Mesenchymal stem cell (in vitro differentiated cells and primary cell): Measurements from ENCODE around the gene PTPRD.

ENCODE experiments used
- DNase-seq: peaks from one replicate; pipeline ENCODE4 v3.0.0-alpha.2; 2013
- H2AFZ ChIP-seq: one replicate; pipeline ENCODE4 v1.6.1; 2013; ENCODE audit warnings: low read depth, mild to moderate bottlenecking, control low read depth, inconsistent platforms, low read length, moderate library complexity
- H2AK5ac ChIP-seq: 2 replicates; pipeline ENCODE4 v1.6.1; 2013; ENCODE audit warnings: low read length, moderate library complexity, mild to moderate bottlenecking, inconsistent platforms; ENCODE audit not compliant: severe bottlenecking
- H2BK120ac ChIP-seq: one replicate; pipeline ENCODE4 v1.6.1; 2013; ENCODE audit warnings: low read depth, mild to moderate bottlenecking, inconsistent platforms, low read length, moderate library complexity
- H2BK12ac ChIP-seq, 2 experiments: one replicate each; pipeline ENCODE4 v1.6.1; 2013; ENCODE audit warnings: inconsistent platforms in 2 of 2, low read length in 2 of 2, mild to moderate bottlenecking in 2 of 2, moderate library complexity in 2 of 2, control low read depth in 1 of 2
- H2BK15ac ChIP-seq: one replicate; pipeline ENCODE4 v1.6.1; 2013; ENCODE audit warnings: mild to moderate bottlenecking, low read depth, inconsistent platforms; ENCODE audit not compliant: poor library complexity, severe bottlenecking
- H2BK5ac ChIP-seq: 2 replicates; pipeline ENCODE4 v1.6.1; 2013; ENCODE audit warnings: low read depth, mild to moderate bottlenecking, low read length, control low read depth, inconsistent platforms; ENCODE audit not compliant: poor library complexity, severe bottlenecking
- H3K14ac ChIP-seq, 2 experiments: one replicate each; pipeline ENCODE4 v1.6.1; 2013; ENCODE audit warnings: inconsistent platforms in 2 of 2, low read length in 2 of 2, control low read depth in 1 of 2, mild to moderate bottlenecking in 1 of 2, moderate library complexity in 1 of 2
- H3K18ac ChIP-seq, 2 experiments: one replicate each; pipeline ENCODE4 v1.6.1; 2013; ENCODE audit warnings: inconsistent platforms in 2 of 2, low read length in 2 of 2, control low read depth in 1 of 2, low read depth in 1 of 2, mild to moderate bottlenecking in 1 of 2
- H3K23ac ChIP-seq, 2 experiments: one replicate each; pipeline ENCODE4 v1.6.1; 2013; ENCODE audit warnings: inconsistent platforms in 2 of 2, low read length in 2 of 2, mild to moderate bottlenecking in 2 of 2, moderate library complexity in 2 of 2, control low read depth in 1 of 2
- H3K27ac ChIP-seq: 2 replicates; pipeline ENCODE4 v1.5.1; 2013; ENCODE audit warnings: mild to moderate bottlenecking, moderate library complexity, low read length, control low read depth, inconsistent platforms; ENCODE audit not compliant: poor library complexity, severe bottlenecking
- H3K27me3 ChIP-seq, 2 experiments: 2 replicates each; pipeline versions ENCODE4 v1.6.1 to v1.7.0; 2013; ENCODE audit warnings: low read length in 2 of 2, mild to moderate bottlenecking in 2 of 2, moderate library complexity in 2 of 2, control low read depth in 1 of 2, inconsistent platforms in 1 of 2; ENCODE audit not compliant: control insufficient read depth in 1 of 2, insufficient read depth in 1 of 2
- H3K36me3 ChIP-seq, 2 experiments: 2 replicates each; pipeline versions ENCODE4 v1.6.1 to v1.7.0; 2013; ENCODE audit warnings: low read length in 2 of 2, control low read depth in 1 of 2, inconsistent platforms in 1 of 2, low read depth in 1 of 2, mild to moderate bottlenecking in 1 of 2; ENCODE audit not compliant: insufficient read depth in 2 of 2, control insufficient read depth in 1 of 2
- H3K4ac ChIP-seq, 2 experiments: one replicate each; pipeline ENCODE4 v1.6.1; 2013; ENCODE audit warnings: inconsistent platforms in 2 of 2, low read length in 2 of 2, mild to moderate bottlenecking in 2 of 2, moderate library complexity in 2 of 2, control low read depth in 1 of 2, low read depth in 1 of 2
- H3K4me1 ChIP-seq: 2 replicates; pipeline ENCODE4 v1.6.1; 2013; ENCODE audit warnings: low read depth, low read length, control low read depth; ENCODE audit not compliant: control insufficient read depth, insufficient read depth
- H3K4me2 ChIP-seq: 2 replicates; pipeline ENCODE4 v1.6.1; 2013; ENCODE audit warnings: low read length, mild to moderate bottlenecking, inconsistent platforms; ENCODE audit not compliant: poor library complexity, severe bottlenecking
- H3K4me3 ChIP-seq, 2 experiments: 2 replicates each; pipeline versions ENCODE4 v1.5.1 to v1.7.0; 2013; ENCODE audit warnings: low read length in 2 of 2, mild to moderate bottlenecking in 2 of 2, control low read depth in 1 of 2, low read depth in 1 of 2; ENCODE audit not compliant: insufficient read depth in 1 of 2
- H3K79me1 ChIP-seq: replicated peaks from 2 replicates; pipeline ENCODE4 v1.6.1; 2013; ENCODE audit warnings: mild to moderate bottlenecking, control low read depth, low read length, inconsistent platforms; ENCODE audit not compliant: poor library complexity, severe bottlenecking
- H3K9ac ChIP-seq: 2 replicates; pipeline ENCODE4 v1.7.0; 2013; ENCODE audit warnings: mild to moderate bottlenecking, low read length, moderate library complexity
- H3K9me3 ChIP-seq: 2 replicates; pipeline ENCODE4 v1.7.0; 2013; ENCODE audit warnings: mild to moderate bottlenecking, low read length; ENCODE audit not compliant: control insufficient read depth
- H4K8ac ChIP-seq: one replicate; pipeline ENCODE4 v1.6.1; 2013; ENCODE audit warnings: inconsistent platforms, mild to moderate bottlenecking, low read length, moderate library complexity
- H4K91ac ChIP-seq: one replicate; pipeline ENCODE4 v1.6.1; 2013; ENCODE audit warnings: mild to moderate bottlenecking, low read length, inconsistent platforms
- WGBS: methylation state at CpG from one replicate; pipeline ENCODE4 v1.1.7; 2013; ENCODE audit warnings: mixed read lengths; 5-methylcytosine and 5-hydroxymethylcytosine counted together

Gene PTPRD

GRCh38 chr9:8356406-8356805, 2256.4 kb downstream of the PTPRD start:
- H4K91ac ChIP-seq: no peak overlapping the region
- H3K9me3 ChIP-seq: no peaks in the 10 kb centered on the region
- H2BK120ac ChIP-seq: no peak overlapping the region
- no peak overlapping the region for H2BK15ac ChIP-seq
- no peaks in the 10 kb centered on the region for H3K4me1 ChIP-seq
- H3K4ac ChIP-seq: no peak overlapping the region
- H3K4me3 ChIP-seq: no peak overlapping the region
- H3K14ac ChIP-seq: no peak overlapping the region
- no peak overlapping the region for H3K23ac ChIP-seq
- H3K9ac ChIP-seq: no peak overlapping the region
- no peak overlapping the region for H2BK5ac ChIP-seq
- no peak overlapping the region for H3K27ac ChIP-seq
- H2BK12ac ChIP-seq: no peak overlapping the region
- no peak overlapping the region for H3K4me2 ChIP-seq
- no peak for DNase-seq
- H2AFZ ChIP-seq: no peak overlapping the region
- no peak overlapping the region for H2AK5ac ChIP-seq
- no peaks in the 10 kb centered on the region for H3K79me1 ChIP-seq
- no peaks in the 10 kb centered on the region for H3K36me3 ChIP-seq
- no peak overlapping the region for H4K8ac ChIP-seq
- H3K27me3 ChIP-seq: no peaks in the 10 kb centered on the region
- no peak overlapping the region for H3K18ac ChIP-seq

- H2AK5ac ChIP-seq: no peak overlapping the region
- H3K9ac ChIP-seq: no peak overlapping the region
- H3K4me2 ChIP-seq: no peak overlapping the region
- no peak overlapping the region for H2AFZ ChIP-seq
- no peak overlapping the region for H3K27ac ChIP-seq
- peaks cover under 1% of the 10 kb centered on the region for H3K4me1 ChIP-seq
- no peaks in the 10 kb centered on the region for H3K36me3 ChIP-seq
- H3K18ac ChIP-seq: no peak overlapping the region
- no peak overlapping the region for H2BK120ac ChIP-seq
- no peaks in the 10 kb centered on the region for H3K79me1 ChIP-seq
- no peak overlapping the region for H3K4ac ChIP-seq
- no peak overlapping the region for H2BK5ac ChIP-seq
- H3K23ac ChIP-seq: no peak overlapping the region
- H3K14ac ChIP-seq: no peak overlapping the region
- H4K8ac ChIP-seq: no peak overlapping the region
- H3K27me3 ChIP-seq: no peaks in the 10 kb centered on the region
- DNase-seq: no peak
- no peaks in the 10 kb centered on the region for H3K9me3 ChIP-seq
- H3K4me3 ChIP-seq: no peak overlapping the region
- H2BK12ac ChIP-seq: no peak overlapping the region
- H2BK15ac ChIP-seq: no peak overlapping the region
- H4K91ac ChIP-seq: no peak overlapping the region
These were observed 2261.4 kb downstream of the PTPRD start for GRCh38 chr9:8351436-8351835.

GRCh38 chr9:8349901-8350300, 2262.9 kb downstream of the PTPRD start:
- Histone ChIP-seq H2BK15ac (no peak overlapping the region), H3K14ac (no peak overlapping the region), H3K4me1 (peaks cover 1% of the 10 kb centered on the region), H2BK12ac (no peak overlapping the region), H3K18ac (no peak overlapping the region), H4K91ac (no peak overlapping the region), H3K9me3 (no peaks in the 10 kb centered on the region), H3K27ac (no peak overlapping the region), H3K23ac (no peak overlapping the region), H2BK120ac (no peak overlapping the region), H3K27me3 (no peaks in the 10 kb centered on the region), H3K9ac (no peak overlapping the region), H3K36me3 (no peaks in the 10 kb centered on the region), H3K4me2 (no peak overlapping the region), H3K4ac (no peak overlapping the region), H2AK5ac (no peak overlapping the region), H4K8ac (no peak overlapping the region), H3K4me3 (no peak overlapping the region), H2BK5ac (no peak overlapping the region), H3K79me1 (no peaks in the 10 kb centered on the region), H2AFZ (no peak overlapping the region)
- no peak for DNase-seq
- 93% methylated on average over 3 of the region's 4 CpGs for WGBS

- no peak for DNase-seq
- Histone ChIP-seq H3K9ac (no peak overlapping the region), H3K27me3 (no peaks in the 10 kb centered on the region), H3K4me3 (no peak overlapping the region), H2BK120ac (no peak overlapping the region), H3K23ac (no peak overlapping the region), H4K8ac (no peak overlapping the region), H2BK15ac (no peak overlapping the region), H3K4me1 (peaks cover 1% of the 10 kb centered on the region), H2AK5ac (no peak overlapping the region), H4K91ac (no peak overlapping the region), H3K27ac (no peak overlapping the region), H3K4me2 (no peak overlapping the region), H2BK12ac (no peak overlapping the region), H3K36me3 (no peaks in the 10 kb centered on the region), H3K4ac (no peak overlapping the region), H3K79me1 (no peaks in the 10 kb centered on the region), H2BK5ac (no peak overlapping the region), H2AFZ (no peak overlapping the region), H3K9me3 (no peaks in the 10 kb centered on the region), H3K18ac (no peak overlapping the region), H3K14ac (no peak overlapping the region)
- 69% methylated on average over 1 of the region's 2 CpGs for WGBS
These were observed 2263.4 kb downstream of the PTPRD start for GRCh38 chr9:8349376-8349775.
